ENCODE data around the gene GSTM4.
A peak's percentile ranks its signal among the peaks of the same experiment; 100 is the strongest.

GSTM4 gene

DNA sequence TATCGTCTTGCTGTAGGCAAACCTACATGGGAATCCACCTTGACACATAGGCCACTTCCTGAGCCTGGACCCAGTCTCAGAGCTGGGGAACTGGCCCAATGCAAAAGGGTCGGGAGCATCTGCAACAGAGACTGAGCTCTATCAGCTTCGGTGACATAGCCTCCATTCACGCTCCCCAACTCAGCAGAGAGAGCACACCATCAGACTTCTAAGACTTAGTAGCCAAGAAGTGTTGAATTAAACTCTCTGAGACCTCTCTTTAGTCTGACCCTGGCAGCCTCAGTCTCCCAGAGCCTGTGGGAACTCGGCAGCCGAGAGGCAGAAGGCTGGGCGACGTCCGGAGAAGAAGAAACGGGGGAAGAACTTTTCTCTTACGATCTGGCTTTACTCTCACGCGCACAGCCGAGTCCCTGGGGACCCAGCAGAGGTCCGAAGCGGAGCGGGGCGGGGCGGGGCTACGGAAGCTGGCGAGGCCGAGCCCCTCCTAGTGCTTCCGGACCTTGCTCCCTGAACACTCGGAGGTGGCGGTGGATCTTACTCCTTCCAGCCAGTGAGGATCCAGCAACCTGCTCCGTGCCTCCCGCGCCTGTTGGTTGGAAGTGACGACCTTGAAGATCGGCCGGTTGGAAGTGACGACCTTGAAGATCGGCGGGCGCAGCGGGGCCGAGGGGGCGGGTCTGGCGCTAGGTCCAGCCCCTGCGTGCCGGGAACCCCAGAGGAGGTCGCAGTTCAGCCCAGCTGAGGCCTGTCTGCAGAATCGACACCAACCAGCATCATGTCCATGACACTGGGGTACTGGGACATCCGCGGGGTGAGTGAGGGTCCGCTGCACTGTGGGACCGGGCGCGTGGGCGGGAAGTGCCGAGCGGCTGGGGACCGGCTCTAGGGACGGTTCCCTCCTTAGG lies at the start of gene GSTM4:
GSTM4 (plus strand) TSS at position 485 of the 905 bp plus-strand sequence; CDS start at position 776, 291 bp downstream.
- peak; percentile 73 for DNase-seq (ENCODE audit: low spot score)

DNA sequence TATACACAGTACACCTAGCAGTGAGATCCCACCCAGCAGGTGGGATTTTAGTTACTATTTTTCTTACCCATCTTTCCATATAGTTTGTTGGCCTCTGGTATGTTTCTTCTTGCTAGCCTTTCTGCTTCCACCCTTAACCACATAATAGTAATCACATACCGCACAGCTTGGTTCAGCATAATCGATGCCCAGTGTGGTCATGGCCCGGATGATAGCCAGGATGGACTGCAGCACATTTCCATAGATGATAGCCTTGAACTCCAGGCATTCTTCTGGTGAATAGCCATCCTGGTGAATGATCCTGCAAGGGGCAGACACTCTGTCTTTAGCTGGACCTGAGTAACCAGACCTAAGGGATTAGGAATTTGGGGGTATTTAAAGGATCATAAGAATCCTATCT lies 46.0 kb upstream of the GSTM4 start:
- no peak for DNase-seq (ENCODE audit: low spot score)

DNA sequence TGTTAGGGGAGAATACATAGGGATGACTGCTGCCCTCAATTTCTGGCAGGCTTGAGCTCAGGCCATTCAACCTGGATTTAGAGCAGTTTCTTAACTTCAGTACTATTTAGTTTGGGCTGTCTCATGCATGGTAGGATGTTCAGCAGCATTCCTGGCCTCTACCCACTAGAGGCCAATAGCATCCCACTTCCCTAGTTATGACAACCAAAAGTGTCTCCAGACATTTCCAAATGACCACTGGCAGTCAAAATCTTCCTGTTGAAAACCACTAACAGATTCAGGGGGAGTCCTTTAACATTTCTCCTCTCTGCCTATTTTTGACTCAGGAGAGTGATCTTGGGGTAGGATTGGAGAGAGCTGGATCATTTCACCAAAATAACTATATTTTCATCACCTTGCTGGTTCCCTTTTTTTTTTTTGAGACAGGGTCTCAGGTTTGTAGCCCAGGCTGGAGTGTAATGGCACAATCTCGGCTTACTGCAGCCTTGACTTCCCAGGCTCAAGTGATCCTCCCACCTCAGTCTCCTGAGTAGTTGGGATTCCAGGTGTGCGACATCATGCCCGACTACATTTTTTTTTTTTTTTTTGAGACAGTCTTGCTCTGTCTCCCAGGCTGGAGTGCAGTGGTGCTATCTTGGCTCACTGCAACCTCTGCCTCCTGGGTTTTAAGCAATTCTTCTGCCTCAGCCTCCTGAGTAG lies 45.1 kb upstream of the GSTM4 start:
- peak; percentile 12 for DNase-seq (ENCODE audit: low spot score)

DNA sequence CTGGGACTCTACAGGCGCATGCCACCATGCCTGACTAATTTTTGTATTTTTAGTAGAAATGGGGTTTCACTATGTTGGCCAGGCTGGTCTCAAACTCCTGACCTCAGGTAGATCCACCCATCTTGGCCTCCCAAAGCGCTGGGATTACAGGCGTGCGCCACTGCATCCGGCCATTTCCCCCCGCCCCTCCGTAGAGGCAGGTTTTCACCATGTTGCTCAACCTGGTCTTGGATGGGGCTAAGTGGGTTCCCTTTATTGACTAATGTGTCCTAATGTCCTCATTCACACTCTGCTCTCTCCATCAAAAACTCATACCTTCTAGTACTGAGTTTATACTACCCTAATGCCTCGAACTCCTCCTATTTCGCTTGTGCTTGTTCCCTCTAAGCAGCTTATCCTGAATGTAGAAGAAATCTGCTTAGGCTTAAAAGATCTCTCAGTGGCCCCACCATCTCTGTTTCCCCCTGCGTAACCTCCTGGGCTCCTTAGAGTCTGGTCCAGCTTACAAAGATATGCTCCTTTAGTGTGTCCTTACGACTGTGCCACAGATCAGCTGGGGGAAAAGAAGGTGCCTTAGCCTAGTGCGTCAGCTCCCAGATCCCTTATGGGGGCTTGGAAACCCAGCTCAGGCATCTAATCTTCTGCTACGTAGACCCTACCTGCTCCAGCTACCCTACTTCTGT lies 44.5 kb upstream of the GSTM4 start:
- no peak for DNase-seq (ENCODE audit: low spot score)

DNA sequence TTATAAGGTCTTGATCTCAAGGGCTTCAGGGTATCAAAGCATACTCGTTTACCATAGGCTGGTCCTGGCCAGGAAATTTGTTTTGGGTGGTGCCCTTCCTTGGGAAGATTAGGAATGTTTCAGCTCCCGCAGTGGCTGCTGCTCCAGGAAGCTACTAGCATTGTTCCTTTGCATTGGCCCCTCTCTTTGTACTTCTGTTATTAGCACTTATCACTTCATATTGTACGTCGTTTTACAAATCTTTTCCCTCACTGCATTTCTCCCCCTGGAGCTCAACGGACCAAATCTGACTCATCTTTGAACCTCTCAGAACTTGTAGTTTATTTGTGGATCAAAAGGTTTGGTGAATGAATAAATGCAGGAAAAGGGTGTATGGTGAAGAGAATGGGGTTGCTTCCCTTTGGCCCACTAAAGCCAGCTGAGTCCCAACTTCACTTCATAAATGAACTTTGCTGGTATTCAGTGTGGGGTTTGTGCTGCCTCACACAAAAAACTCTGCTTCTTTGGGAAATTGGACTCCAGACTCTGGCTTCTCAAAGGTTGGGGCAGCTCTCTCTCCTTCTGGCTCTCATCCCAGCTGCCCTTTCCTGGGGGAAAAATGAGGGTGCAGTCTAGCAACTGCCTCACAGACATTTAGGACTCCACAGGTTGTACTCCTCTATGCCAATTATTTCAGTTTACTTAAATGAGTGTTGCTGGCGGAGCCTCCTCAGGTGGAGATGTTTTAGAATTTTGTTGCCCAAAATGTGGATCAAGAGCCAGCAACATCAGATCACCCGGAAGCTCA lies 42.3 kb upstream of the GSTM4 start:
- DNase-seq (ENCODE audit: low spot score) = no peak

DNA sequence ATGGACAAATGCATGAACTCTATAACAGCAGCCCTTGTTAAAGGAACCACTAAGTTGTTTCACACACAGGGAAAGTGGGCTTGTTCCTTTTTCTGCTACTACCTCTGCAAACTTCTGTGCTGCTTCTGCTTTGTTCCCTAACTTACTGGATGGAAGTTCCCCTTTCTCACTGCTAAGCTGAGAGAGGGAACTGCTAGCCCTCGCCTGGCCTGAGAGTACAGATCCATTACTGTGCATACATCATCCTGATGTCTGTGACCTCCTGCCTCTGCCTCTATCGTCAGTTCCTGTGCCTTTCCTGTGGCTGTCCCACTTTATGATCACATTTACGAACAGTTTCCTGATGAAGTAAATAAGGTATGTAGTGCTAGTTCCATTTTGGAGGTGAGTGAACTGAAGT lies 40.0 kb upstream of the GSTM4 start:
- DNase-seq (ENCODE audit: low spot score) = no peak

DNA sequence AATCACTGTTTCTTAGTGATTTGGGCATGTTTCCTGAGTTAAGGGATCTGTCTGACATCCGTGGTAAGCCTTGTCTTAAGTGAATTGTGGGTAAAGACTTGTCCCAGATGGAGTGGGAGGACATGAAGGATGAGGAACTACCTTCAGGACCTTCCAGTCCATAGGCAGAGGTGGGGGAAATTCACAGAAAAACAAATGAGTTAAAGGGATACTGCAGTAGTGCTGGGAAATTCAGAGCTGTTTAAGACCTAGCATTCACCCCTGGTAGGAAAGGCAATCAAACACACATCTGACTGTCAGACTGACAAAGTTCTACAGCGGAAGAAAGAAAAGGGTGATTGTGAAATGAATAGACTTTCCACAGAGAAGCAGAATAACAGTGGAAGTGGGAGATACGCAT lies 39.5 kb upstream of the GSTM4 start:
- DNase-seq (ENCODE audit: low spot score) = no peak

DNA sequence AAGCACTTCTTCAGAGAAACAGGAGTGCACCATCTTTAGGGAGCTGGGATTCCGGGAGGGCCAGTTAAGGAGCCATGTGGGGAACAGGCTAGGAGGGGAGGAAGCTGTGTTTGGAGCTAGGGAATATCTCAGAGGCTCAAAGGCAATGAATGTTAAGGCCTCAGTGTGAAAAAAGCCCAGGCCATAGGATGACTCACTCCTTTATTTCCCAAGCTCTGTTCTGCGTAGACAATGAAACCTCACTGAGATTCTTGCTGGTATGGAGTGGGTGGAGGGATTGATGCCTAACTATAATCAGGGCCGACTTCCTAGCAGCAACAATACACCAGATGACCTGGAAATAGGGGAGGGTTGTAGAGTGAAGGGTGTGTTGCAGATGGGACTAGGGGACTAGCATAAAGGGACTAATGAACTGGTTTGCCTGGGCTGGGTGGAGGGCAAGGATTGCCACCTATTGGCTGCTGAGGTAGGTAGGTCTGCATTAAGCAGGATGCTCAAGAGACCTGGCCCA lies 38.6 kb upstream of the GSTM4 start:
- DNase-seq (ENCODE audit: low spot score) = peak; percentile 87

DNA sequence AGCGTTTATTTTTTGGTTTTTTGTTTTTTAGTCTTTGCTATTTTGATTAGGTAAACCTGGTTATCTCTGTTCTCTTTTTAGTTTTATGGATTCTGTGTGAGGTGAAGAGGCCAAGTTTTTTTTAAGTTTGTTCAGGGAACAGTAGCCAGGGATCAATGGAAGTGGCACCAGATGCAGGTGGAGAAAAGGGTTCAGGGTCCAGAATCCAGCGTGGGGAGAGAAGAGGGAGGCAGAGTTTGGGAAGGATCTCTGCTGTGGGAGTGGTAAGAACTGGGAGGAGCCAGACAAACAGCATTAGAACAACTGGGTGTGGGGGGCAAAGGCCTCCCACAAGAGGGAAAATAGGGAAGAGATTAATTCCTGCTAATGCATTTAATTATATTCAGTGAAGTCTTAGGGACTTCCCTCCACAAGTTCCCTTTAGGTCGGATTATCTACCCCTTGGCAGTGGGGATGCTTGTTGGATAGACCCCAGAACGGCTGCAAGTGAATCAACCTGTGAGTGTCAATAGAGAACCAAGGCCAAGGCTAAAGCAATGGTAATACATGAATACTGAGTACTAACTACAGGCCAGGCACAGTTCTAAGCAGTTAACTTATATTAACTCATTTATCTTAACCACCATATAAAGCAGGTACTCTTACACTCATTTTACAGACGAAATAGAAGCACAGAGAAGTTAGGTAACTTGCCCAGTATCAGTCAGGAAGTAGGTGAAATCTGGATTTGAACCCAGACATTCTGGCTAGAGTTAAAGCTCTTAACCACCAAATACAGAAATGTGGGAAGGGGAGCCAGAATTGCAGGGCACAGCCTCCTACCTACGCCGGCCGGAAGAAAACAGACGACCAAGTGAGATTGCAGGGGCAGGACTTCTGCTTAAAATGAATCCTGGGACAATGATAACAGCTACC lies 37.0 kb upstream of the GSTM4 start:
- DNase-seq (ENCODE audit: low spot score) = no peak

DNA sequence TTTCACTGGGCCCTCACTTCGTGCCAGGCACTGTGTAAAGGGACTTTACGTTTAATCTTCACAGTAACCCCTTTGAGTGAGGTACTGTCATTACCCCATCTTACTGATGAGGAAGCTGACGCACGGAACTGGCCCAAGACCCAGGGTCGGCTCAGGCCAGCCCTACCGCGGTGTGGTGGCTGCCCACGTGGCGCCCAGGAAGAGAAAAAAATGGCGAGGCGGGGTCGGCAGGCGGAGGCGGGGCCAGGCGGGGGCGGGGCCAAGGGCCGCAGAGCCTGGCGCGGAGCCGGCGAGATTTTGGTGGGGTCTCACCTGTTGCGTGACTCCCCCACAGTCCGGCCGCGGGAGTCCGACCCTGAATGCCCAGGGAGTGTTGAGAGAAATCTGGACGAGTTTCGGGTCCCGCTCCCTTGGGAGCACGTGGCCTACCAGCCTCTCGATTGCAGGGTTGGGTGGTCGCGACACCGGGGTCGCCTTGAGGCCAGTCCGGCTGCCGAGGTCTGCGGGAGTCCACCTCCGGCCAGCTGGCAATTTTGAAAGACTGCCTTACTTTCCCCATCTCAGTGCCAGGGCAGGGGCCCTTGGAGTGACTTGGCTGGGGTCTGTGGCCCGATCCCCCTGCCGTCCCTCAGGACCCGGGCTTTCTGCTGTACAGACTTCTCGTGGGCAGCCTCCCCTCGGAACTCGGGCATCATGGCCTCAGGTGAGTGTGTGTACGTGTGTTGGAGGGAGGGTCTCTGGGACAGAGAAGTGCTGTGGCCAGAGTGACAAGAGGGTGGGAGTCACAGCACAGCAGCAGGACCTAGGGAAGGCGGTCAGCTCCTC lies 36.1 kb upstream of the GSTM4 start, which contains the start of the genes AMPD2 and GNAT2:
AMPD2 (plus strand) TSS at position 262 of the 825 bp plus-strand sequence. CDS start 1,339 bp downstream, outside the sequence.
GNAT2 (minus strand) TSS at position 41 of the 825 bp plus-strand sequence. CDS start 6,746 bp downstream, outside the sequence.
- peak; percentile 62 for DNase-seq (ENCODE audit: low spot score)

DNA sequence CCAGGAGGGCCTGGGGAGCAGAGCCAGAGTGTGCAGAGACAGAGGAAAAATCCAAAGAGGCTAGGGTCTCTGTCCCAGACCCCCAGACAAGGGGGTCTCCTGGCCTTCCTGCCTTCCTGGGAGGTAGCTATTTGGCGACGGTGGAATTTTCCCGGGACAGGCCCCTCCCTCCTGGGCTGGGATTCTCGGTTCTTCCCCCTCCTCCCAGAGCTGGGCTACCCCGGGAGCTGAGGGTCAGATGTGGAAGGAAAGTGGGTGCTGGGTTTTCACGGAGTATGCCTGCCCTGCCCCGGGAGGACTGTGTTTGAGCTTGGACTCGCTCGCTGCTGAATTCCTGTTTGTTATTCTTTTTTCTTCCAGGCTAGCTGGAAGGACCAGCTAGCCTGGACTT lies 35.5 kb upstream of the GSTM4 start:
- DNase-seq (ENCODE audit: low spot score) = peak; percentile 25

DNA sequence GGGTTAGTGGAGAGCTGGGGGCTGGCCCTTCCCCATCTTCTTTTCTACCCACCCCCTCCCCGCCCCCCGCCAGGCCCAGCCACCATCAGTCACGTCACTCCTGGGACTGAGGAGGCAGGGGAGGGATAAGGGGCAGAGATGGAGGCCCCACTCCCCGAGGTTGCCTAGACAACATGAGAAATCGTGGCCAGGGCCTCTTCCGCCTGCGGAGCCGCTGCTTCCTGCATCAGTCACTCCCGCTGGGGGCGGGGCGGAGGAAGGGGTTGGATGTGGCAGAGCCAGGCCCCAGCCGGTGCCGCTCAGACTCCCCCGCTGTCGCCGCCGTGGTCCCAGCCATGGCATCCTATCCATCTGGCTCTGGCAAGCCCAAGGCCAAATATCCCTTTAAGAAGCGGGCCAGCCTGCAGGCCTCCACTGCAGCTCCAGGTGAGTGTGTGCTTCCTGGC lies 35.0 kb upstream of the GSTM4 start:
- peak; percentile 73 for DNase-seq (ENCODE audit: low spot score)

DNA sequence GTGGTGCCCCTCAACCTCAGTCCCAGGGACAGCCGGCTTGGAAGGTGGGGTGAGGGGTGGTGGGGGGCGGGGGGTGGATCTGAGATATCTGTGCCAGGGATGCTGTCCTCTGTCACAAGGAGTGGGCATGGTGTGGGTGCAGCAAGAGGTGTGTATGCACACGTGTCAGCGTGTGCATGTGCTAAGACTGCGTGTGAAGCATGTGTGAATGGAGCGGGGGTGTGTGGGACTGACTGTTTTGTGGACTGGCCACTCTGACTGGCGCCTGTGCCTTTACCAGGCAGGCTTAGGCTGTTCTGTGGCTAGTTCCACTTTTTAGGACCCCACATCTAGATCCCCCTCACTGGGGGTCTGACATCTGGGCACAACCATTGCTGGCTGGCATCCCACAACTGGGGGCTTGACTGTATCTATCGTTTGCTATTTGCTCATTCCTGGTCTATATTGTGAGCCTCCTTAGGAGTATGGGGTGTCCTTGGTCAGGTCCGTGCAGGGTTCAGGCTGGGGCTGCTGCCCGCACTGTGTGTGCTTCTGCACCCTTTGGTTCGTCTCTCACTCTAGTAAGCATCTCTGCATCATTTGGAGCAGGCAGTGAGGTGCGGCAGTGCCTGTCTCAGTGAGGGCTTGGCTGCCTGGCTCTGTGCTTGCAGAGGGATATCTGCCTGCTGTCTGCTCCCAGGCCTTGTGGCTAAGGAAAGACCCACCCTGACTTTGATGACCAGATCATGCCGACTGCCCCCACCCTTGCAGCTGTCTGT lies 34.3 kb upstream of the GSTM4 start:
- DNase-seq (ENCODE audit: low spot score) = no peak

DNA sequence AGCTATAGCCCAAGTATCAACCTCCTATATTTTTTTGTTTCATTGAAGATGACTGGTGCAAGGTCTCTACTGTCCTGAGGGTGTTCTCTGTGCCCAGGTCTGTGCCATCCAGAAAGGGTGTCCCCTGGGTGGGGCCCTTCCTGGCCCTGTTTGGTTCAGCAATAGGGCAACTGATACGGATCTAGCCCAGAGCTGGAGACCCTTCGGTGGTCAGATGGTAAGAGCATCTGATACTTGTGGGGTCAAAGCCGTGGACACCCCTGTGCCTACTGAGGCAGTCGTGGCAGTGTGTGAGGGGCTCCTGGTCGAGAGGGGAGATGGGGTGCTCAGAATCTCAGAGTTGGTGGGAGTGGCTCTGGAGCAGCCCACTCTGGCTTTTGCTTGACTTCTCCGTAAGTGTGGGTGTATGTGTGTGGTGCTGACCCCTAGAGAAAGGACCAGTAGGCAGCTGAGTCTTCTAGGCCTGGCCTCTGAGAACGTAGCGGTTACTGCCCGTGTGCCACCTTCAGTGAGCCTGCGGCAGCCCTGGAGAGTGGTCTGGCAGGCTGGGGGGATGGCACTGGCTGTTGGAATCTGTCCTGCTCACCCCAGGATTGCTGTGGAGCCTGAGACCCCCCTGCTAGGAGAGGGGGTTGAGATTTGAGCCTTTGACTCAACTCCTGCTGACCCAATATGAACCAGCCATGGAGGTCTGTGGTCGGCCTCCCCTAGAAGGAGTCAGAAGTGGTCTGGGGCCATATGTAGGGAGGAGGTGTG lies 33.6 kb upstream of the GSTM4 start:
- no peak for DNase-seq (ENCODE audit: low spot score)

DNA sequence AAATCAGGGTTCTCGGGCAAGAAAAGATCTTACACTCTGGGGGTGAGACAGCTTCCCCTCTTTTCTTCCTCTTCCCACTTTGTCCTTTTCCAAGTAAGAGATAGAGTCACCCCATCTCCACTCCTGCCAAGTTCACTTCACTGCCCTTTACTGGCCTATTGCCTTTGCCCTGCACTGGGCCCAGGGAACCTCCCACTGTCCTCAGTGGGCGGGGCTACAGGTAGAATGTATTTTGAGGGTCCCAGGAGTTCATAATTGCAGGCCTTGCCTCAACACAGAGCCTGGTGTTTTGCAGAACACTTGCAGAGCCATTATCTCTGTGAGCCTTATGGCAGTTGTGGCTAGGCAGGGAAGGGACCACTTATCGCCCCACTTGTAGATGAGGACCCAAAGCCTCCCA lies 33.0 kb upstream of the GSTM4 start:
- no peak for DNase-seq (ENCODE audit: low spot score)

DNA sequence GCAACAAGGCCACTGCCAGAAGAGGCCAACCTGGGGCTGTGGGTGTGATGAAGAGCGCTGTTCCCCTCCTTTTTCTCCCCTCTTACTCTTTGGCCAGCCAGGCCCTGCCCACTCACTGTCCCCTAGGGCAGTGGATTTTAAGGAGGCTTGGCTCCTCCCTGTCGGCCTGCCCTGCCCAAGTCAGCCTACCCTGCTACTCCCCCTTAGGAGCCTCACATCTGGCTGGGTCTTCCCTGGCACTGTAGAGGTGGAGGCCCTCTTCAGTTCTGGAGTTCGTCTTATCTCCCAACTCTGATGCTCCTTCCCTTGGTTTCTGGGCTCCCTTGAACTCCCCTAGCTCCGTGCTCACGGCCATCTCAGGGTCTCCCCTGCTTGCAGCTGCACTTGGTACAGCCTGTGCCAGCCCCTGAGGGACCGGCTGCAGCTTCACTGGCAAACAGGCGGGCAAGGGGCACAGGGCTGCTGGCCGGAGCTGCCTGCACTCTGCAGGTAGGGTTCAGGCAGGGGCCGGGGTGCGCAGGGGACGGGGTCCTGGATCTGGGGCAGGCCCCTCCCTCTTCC lies 32.2 kb upstream of the GSTM4 start:
- no peak for DNase-seq (ENCODE audit: low spot score)

DNA sequence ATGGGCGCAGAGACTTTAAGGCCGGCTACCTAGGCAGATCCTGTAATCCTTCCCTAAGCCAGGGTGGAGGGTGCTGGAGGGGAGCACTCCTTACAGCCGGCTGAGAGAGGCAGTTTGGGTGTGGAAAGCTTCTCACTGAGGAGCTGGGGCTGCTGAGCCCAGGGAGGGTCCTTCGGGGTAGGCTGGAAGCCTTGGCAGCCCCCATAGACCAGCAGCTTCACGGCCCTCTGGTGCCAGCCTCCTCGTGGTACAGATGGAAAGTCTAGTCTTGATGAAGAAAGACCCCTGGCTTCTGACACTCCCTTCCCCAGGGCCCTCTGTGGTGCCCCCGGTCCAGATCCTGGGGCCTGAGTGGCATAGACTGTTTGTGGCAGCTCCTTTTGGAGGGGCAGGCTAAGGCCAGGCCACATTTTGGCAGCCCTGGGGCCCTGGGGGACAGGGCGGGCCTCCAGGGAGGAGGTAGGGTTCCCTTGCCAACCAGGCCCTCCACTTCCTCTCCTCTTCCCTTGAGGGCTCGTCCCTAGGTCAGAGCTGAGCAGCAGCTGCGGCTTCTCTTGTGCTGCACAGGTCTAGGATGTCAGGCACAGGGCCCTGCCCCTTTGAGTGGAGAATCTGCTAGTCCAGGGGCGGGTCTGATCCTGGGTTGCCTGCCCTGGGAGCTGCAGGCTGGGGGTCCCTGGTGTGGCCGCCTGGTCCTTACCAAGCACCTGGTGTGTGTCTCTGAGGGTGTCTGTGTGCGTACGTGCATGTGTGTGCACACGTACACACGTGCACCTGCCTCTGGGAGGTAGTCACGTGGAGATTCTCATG lies 31.5 kb upstream of the GSTM4 start:
- no peak for DNase-seq (ENCODE audit: low spot score)

Data from SW480 (cell line).